ENCODE results near the gene CCDC78.

DNA sequence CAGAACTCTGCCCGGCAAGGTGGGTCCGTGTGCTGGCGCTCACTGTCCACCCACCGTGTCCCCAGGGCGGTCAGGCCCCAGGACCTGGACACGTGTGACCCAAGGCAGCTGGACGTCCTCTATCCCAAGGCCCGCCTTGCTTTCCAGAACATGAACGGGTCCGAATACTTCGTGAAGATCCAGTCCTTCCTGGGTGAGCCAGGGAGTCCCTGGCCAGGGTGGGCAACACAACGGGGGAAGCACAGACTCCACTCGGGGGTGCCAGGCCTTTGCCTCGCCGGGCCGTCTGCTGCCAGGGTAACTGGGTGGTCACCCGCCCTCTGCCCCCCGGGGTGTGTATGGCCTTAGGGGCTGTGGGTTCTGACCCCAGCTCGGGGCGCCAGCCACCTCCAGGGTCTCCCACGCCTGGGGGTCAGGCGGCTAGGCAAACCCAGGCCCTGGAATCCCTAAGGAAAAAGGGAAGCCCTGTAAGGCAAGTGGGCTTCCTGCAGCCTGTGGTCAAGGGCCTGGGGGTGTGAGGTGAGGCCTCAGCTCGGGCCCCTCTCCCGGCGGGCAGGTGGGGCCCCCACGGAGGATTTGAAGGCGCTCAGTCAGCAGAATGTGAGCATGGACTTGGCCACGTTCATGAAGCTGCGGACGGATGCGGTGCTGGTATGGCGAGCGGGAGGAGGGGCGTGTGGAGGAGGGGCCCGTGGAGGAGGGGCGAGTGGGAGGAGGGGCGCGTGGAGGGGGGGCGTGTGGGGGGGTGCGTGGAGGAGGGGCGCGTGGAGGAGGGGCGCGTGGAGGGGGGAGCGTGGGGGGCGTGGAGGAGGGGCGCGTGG, 40.8 kb upstream of the CCDC78 start:
- TF ChIP-seq, protein P1, sequence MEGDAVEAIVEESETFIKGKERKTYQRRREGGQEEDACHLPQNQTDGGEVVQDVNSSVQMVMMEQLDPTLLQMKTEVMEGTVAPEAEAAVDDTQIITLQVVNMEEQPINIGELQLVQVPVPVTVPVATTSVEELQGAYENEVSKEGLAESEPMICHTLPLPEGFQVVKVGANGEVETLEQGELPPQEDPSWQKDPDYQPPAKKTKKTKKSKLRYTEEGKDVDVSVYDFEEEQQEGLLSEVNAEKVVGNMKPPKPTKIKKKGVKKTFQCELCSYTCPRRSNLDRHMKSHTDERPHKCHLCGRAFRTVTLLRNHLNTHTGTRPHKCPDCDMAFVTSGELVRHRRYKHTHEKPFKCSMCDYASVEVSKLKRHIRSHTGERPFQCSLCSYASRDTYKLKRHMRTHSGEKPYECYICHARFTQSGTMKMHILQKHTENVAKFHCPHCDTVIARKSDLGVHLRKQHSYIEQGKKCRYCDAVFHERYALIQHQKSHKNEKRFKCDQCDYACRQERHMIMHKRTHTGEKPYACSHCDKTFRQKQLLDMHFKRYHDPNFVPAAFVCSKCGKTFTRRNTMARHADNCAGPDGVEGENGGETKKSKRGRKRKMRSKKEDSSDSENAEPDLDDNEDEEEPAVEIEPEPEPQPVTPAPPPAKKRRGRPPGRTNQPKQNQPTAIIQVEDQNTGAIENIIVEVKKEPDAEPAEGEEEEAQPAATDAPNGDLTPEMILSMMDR (IDR thresholded peaks at IDR 0.05): no peak
- TF ChIP-seq POLR2A (IDR thresholded peaks at IDR 0.05): no peak
